ENCODE data around the gene DOK7.

Gene DOK7

DNA sequence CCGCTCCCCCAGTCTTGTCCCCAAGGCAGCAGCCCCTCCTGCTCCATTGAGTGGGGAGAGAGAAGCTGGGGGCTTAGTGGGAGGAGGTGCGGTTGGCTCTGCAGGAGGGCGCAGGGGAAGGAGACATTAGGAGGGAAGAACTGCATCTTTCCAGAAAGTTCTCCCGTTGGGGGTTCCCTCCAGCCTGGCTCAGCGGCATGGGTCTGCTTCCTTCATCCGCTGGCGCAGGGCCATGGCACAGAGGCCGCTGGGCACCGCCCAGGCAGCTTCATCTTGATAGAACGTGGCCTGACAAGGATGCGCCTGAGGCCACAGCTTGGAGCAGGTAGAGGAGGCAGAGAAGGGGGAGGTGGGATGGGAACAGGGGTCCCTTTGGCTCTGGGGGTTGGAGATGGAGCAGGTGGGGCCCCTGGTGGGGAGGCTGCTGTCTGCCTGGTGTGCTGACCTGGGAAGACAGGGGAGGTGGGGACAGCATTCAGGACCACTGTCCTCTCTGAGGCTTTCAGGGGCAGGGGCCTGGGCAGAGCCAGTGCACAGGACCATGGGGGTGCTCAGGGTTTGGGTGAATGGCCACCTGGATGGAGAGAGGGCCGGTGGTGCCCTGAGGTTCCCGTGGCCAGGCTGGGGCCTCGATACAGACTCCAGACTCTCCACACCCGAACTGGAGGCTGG, 12.1 kb downstream of the DOK7 start:
- DNase-seq (ENCODE audit: low spot score) = no peak

DNA sequence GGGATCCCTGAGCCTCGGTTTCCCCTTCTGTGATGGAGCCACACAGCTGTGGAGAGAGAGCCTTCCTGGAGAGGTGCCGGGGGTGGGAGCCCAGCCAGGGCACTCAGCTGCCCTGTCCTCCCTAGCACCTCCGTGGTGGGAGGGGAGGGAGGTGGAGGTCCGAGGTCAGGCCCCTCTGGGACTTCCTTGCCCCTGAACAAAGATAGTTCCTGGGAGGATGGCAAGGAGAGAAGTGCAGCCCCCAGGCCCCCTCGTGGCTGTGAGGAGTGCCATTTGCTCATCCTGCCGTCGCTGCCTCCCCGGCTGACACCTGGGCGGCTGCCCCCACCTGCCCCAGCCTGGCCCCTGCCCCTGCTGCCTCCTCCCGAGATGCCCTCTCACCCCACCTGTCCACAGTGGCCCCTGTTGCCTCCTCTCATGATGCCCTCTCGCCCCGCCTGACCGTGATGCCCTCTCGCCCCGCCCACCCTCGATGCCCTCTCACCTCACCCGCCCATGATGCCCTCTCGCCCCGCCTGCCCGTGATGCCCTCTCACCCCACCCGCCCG, 12.7 kb downstream of the DOK7 start:
- no peak for DNase-seq (ENCODE audit: low spot score)

DNA sequence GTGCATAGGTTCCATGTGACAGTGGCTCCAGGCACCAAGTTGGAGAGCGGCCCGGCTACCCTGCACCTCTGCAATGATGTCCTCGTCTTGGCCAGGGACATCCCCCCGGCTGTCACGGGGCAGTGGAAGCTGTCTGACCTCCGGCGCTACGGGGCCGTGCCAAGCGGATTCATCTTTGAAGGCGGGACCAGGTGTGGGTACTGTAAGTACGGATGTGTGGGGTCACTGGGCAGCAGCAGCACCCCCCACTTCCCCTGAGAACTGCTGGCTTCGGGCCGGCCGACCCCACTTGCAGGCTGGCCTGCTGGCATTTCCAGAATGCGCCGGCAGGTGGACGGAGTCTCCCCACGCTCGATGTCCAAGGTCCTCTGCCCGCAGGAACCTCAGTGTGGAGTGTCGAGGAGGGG, 13.2 kb downstream of the DOK7 start:
- no peak for DNase-seq (ENCODE audit: low spot score)

DNA sequence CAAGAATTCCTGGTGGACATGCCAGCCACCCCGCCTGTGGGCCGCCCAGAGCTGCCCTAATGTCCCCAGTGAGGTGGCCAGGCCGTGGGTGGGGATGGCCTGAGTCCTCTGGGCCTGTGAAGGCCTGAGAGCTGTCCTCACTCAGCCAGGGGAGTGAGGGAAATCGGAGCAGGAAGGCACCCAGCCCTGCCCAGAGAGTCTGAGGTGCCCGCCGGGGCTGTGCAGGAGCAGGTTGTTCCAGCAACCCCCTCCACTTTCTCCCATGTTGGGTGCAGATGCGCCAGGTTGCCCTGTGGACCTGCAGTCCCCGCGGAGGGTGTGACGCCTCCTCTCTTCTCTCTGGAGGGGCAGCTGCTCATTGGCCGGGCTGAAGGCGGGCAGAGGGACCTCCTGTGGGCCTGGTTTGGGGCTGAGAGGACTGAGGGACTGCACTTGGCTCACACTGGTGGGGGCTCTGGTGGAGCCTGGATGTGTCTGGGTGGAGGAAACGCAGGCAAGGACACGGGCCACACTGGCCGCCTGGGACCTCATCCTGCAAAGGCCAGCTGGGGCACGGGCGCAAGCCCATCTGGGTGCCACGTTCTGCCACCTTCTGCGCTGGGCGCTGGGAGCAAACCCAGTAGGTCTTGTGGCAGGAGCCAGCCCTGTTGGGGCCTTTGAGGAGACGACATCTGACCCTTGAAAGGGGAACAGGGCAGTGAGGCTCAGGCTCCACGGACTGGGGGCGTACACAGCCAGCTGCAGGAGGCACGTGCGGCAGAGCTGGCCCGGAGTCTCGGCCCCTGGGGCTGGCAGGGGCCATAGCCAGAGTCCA, 14.0 kb downstream of the DOK7 start:
- DNase-seq (ENCODE audit: low spot score) = no peak

DNA sequence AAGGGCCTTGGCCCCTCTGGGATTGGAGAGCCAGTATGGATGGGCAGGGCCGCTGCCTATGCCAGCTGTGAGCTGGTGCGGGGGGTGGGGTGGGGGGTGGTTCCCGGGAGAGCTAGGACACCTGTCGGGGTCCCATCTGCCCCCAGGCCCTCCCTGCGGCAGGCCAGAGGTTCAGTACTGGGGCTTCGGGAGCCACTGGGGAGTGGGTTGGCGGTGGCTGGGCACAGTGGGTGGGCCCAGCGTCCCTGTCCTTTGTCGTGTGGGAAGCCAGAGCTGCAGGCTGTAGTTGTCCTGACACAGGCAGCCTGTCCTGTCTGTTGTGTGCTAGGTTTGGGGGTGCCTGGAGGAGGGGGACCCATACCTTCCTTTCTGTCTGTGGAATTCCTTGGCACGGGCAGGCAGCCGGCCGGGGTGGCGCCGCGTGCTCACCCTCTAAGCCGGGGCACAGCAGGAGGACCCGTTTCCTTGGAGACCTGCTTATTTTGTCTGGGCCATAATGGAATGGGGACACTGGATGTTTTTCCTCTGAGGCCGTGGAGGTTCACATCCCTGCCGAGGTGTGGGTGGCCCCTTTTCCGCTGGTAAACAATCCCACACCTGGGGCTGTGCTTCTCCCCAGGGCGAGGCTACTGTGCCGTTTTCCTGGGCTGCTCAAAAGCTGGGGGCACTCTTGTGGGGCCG, 14.8 kb downstream of the DOK7 start:
- DNase-seq (ENCODE audit: low spot score) = no peak

DNA sequence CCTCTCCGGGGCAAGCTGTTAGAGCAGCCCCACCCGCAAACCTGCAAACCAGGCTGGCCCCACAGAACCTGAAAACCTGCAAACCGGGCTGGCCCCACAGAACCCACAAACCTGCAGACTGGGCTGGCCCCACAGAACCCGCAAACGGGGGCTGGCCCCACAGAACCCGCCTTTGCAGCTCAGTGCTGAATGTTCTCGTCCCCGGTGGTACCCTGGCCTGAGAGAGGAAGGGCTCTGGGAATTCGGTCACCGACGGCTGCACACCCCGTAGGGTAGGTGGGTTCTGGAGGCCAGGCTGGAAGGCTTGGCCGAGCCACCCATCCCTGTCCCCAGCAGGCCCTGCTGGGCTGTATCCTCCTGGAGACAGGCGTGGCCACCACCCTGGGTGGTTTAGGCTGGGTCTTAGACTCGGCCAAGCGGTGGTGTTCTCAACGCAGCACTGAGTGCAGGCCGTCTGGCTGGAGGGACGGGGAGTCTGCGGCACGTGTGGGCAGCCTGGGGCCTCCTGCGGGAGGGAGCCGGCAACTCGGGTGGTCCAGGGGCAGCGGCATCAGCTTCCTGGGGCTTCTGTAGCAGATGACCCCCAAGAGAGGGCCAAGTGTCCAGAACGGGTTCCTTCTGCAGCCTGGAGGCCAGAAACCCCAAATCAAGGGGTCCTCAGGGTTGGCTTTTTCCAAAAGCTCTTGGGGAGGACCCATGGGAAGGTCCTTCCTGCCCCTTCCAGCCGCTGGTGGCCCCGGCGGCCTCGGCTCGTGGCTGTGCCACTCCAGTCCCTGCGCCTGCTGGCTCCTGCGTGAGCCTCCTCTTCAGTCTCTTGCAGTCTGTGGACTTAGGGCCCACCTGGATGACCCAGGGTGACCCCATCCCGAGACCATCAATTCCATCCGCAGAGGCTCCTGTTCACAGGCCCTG, 15.6 kb downstream of the DOK7 start:
- DNase-seq (ENCODE audit: low spot score) = no peak

DNA sequence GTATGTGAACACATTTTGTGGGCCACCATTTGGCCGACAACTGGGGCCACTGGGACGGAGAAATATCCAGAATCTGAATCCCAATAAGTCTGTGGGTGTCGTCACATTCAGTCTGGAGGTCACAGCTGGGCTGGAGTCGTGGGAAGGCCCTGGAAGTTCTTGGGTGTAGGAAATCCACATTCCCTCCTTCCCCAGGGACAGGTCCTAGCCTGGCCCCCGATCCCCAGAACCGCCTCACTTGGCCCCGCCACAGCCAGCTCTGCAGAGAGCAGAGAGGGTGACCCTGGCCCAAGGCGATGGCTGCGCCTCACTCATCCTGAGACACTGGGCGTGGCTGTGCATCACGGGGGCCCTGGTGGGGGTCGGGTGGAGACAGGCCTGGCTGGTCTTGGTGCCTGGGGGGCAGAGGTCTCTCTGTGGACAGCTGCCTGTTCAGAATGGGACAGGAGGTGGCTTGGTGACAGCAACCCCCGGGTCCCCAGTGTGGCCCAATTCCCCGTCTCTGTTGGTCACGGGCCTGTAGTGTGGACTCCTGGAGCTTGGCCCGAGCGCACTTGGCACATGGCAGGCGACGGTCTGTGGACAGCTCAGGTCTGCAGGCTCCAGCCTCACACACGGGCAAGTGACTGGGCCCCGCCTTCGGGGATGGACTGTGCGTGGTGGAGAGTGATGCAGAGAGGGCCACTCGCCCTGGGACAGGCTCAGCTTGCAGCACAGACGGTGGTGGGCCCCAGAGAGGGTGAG, 16.4 kb downstream of the DOK7 start:
- DNase-seq (ENCODE audit: low spot score) = no peak

DNA sequence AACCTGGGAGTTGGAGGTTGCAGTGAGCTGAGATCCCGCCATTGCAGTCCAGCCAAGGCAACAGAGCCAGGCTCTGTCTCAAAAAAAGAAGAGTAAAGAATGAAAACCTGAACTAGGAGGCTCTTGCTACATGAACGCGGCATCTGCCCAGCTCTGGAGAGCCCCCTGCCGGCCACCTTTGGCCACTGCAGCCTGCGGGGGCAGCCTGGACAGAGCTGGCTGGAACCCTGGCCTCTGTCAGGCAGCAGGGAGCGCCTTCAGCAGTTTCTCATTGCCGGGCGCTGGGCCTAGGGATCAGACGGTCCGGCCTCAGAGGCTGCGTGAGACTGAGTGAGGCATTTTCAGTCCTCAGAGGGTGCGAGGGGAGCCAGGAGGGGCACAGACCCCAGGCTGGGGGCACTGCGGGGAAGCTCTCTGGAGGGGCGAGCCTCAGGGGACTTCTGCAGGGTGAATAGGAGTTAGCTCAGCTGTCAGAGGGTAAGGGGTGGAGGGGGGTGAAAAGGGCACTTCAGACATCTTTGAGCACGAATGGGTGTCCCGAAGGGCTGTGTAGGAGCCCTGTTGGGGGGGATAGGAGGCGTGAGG, 17.5 kb downstream of the DOK7 start:
- DNase-seq (ENCODE audit: low spot score) = peak; percentile 89

DNA sequence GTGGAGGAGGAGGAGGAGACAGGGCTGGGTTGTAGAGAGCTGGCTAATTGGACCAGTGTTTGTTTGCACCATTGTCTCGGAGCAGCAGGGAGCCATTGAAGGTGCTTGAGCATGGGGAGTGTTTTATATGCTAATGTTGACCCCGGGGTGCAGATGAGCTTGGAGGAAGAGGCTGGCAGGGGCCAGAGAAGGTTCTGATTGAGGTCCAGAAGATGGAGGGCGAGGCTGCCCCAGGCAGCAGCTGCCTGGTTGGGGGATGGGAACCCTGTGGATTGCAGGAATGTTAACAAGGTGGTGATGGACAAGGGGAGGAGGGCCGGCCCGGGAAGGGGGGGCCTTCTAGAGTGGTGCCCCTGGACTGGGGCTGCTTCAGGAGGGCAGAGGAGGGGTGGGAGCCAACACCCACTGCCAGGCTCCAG, 18.0 kb downstream of the DOK7 start:
- DNase-seq (ENCODE audit: low spot score) = no peak

DNA sequence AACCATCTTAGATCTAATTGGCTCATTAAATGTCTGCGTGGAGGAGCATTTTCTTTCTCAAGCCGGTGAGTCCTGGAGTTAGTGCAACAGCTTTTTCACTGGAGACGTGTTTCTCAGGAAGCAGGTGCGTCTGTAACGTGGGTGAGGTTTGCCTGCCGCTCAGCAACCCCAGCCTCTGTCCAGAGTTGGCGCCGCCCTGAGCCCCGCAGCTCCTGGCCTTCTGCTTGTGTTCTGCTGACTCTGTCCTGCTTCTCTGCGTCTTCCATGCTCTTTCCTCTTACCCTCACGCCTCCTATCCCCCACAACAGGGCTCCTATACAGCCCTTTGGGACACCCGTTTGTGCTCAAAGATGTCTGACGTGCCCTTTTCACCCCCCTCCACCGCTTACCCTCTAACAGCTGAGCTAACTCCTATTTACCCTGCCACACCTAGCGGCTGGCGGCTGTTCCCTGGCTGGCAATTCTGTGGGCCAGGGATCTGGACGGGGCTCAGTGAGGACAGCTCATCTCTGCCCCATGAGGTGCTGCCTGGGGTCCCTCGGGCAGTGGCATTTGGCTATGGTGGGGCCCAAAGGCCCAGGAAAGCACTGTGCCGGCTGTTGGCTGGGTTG, 18.8 kb downstream of the DOK7 start:
- DNase-seq (ENCODE audit: low spot score) = no peak

DNA sequence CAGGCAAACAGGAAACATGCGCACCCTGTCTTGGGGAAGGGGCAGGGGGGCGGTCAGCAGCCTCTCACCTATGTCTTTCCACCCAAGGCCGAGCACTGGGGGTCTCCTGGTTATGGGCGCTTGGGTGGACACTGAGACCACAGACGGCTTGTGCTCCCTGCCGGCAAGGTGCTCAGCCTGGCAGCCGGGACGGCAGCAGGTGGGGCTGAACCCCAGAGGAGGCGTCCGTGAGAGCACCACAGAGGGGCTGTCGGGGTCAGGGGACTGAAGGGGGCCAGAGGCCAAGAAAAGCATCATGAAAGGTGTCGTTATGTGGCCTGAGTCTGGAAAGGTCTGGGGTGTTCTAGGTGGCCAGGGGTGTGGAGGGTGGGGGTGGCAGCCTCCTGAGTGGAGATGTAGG, 19.6 kb downstream of the DOK7 start:
- no peak for DNase-seq (ENCODE audit: low spot score)

DNA sequence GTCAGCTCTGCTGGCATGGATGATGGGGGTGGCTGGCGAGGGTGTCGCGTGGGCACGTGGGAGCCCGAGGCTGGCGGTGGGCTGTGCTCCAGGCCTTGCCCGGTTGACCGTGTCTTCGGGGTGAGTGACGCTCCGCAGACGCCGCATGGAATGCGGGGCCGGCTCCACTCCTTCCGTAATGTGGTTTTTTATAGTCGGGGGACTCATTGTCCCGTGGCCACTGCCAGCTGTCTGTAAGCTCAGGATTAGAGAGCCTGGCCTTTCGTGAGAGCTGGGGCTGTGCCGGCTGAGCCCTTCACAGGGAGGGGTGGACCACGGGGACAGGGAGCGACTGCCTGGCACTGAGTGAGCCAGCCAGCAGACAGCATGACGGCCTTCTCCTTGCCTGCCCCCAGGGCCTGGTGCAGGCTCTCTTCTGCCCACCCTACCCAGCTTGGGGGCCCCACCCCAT, 20.4 kb downstream of the DOK7 start:
- no peak for DNase-seq (ENCODE audit: low spot score)

DNA sequence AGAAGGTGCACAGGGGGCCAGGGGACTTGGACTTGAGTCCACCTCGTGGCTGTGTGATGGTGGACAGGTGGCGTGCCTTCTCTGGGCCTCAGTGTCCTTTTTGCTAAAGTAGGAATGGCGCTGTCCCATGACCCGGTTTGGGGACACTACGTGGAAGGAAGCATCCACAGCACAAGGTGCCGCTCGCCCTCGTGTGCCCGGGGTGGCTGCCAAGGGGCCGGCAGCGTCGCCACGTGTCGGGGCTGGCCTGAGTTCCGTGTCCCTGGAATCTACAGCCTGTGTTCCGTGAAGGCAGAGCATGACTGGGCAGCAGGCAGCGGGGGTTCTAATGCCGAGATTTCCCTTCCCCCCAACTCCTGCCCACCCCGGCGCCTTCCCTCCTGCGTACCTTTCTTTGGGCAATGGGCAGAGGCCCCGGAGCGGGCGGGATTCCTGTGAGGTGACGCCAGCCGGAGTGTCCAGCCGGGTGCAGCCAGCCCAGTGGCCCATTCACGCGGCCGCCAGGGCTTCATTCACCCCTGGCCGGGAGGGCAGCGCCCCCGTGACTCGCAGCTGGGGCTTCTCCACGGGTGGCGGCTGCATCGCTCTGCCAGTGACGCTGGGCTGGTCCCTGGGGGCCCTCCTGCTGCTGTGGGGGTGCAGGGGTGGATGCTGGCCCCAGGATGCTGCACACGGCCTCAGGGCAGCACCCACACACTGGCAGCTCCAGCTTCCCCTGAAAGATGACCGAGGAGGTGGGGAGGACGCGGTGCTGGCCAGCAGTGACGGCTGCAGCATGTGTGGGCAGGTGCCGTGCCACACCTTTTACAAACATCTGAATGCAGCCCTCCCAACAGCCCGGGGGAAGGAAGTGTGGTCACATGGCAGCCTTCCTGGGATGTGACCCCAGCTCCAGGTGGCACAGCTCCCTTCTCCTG, 21.2 kb downstream of the DOK7 start:
- no peak for DNase-seq (ENCODE audit: low spot score)

DNA sequence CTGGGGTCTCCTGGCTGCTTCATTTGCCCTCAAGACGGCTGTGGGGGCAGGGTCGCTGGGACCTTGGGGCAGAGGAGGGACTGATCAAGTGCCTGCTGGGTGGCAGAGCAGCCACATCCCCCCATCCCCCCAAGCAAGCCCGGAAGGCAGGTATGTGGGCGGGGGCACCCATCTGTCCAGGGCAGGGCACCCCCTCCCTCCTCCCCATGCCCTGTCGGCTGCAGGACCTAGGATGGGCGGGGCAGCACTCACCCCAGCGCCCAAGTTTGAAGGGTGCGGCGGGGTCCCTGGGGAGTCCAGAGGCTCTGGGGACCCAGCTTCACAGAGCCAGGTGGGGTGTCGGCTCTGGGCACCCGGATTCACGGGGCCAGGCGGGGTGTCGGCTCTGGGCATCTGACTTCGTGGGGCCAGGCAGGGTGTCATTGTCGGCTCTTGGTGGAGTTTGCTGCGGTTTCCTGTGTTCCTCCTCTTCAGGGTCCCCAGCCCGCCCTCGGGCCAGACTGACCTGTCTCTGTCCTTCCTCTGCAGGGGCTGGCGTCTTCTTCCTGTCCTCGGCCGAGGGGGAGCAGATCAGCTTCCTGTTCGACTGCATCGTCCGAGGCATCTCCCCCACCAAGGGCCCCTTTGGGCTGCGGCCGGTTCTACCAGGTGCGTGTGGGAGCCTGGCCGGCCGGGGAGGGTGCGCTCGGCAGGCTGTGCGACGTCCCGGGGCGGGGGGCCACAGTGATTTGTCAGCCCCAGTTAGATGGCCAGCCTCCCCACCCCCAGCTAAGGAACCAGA, 22.1 kb downstream of the DOK7 start:
- no peak for DNase-seq (ENCODE audit: low spot score)

DNA sequence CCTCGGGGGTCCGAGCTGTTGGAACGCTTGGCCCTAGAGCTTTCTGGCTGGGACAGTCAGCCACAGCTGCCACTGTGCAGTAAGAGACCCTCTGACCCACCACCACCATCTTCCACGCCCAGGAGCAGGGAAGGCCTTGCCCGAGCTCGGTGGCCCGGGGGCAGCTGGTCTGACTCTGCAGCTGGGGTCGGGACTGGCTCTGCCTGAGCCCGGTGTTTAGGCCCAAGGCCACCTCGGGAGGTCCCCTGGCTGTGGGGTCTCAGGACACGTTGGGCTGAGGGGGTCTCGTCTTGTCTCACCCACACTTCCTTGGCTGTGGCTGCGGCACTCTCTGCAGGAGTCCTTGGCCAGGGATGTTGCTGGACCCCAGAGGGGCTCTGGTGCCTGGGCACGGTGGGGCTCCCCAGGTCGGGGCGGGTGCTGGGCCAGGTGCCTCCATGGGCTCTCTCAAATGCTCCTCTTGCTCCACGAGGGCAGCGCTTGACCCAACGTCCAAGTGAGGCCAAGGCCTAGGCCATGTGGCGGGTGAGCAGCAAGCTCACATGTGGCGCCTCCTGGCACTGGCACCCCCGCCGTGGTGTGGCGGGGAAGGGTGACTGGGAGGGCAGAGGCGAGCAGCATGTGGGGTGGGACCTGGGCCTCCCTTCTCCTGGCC, 22.9 kb downstream of the DOK7 start:
- DNase-seq (ENCODE audit: low spot score) = no peak

DNA sequence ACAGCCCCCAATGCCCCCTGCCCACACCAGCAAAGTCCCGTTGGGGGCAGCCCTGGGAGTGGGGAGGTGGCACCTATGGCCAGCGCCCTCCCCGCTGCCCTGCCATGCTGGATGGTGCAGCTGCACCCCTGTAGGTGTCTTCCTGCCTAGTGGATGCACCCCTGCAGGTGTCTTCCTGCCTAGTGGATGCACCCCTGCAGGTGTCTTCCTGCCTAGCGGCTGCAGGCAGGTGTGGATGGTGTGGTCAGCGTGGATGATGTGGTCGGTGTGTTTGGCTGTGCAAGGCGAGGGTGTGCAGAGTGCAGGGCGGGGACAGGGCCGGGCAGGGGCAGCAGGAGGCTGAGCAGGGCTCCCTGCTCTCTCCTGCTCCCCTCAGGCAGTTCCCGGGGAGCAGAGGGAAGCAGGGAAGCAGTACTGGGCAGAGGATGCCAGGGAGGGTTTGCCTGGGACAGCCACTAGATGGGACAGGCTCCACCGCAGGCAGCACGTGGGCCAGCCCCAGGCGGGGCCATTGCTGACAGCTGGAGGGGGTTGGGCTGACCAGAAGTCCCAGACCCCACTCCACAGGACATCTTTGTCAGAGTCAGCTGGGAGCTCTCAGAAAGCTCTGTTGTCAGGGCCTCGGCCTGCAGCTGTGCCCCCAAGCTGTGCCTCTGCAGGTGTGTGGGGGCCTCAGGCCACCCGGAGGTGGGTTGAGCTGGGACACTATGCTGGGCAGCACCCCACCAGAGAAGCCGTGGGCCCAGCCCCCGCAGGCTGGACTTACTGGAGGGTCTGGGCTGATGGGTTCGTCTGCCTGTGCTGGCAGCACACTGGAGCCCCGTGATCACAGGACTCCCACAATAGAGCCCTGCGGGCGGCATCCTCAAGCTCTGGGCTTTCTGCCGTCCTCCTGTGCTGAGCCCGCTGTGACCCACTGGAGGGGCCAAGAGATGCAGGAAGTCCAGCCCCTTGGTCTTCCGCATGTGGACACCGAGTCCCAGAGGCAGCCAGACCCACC, 23.7 kb downstream of the DOK7 start:
- no peak for DNase-seq (ENCODE audit: low spot score)

Measured in D341Med (cell line).